ENCODE data around the gene APOB.

Gene APOB

DNA sequence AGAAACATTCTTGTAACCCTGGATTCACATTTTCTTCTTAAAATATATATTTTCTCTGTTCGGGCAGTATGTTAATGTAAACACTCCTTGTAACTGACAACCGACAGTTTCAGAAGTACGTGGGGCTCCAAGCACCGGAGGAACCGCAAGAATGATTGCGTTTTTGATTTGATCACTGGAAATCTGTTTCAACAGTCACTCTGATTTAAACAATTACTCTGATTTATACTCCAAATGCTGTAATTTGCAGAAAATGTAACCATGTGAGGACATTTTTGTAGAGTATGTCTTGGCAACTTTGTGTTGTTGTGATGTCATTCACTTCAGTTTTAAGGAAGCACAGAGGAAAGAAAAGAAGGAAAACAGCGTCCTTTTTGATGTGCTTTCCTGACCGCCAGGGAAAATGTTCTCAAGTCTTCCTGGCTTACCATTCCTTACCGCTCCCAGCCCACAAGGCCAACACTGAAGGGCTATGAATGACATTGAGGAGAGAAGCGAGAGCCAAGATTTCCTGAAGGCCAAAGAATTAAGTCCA is 77.7 kb downstream of the APOB start:
- Mint-ChIP-seq H3K36me3 (no peaks in the 10 kb centered on the region), H3K4me1 (no peaks in the 10 kb centered on the region), H3K4me3 (no peak overlapping the region), H3K27ac (no peak overlapping the region), H3K9me3 (no peaks in the 10 kb centered on the region), H3K27me3 (peaks cover 22% of the 10 kb centered on the region)
- ATAC-seq: no peak

DNA sequence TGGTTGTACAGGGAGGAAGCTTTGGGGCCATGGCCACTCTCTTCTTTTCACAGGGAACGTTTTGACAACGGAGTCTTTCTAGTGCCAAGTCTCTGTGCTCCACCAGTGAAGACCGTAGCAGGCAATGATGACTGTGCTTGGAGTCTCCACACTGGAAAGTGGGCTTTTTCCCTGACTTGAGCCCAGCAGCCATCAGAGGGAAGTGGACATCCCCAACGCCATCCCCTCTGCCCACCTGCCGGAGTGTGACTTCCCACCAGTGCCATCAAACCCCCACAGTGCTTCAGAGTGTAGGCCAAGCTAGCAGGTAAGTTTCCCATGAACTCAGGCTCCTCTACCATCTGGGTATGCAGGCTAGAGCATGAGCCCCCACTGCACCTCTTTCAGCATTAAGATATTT is 78.7 kb downstream of the APOB start:
- no peak for ATAC-seq
- no peak overlapping the region for H3K27ac Mint-ChIP-seq
- H3K4me3 Mint-ChIP-seq: no peak overlapping the region
- H3K4me1 Mint-ChIP-seq: no peaks in the 10 kb centered on the region
- no peaks in the 10 kb centered on the region for H3K36me3 Mint-ChIP-seq
- H3K9me3 Mint-ChIP-seq: no peaks in the 10 kb centered on the region
- H3K27me3 Mint-ChIP-seq: peaks cover 29% of the 10 kb centered on the region

DNA sequence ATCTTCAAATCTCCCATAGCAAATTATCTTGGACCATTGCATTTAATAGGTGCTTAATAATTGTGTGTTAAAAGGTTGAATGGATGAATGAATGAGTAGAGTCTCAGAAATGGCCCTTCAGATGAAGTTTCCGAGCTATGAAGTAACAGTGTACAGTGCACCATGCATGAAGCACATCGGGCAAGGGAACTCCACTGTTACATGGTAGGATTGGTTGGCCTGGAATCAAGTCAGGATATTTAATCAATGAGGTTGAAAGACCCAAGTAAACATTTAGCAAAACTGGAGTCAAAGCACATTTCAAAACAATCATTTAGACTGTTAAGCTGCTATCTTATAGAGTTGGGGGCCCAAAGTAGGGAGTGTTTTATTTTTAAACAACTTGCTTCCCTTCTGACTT is 80.0 kb downstream of the APOB start:
- H3K9me3 Mint-ChIP-seq: no peaks in the 10 kb centered on the region
- ATAC-seq: no peak
- peaks cover 29% of the 10 kb centered on the region for H3K27me3 Mint-ChIP-seq
- H3K36me3 Mint-ChIP-seq: no peaks in the 10 kb centered on the region
- H3K4me3 Mint-ChIP-seq: no peak overlapping the region
- no peak overlapping the region for H3K27ac Mint-ChIP-seq
- no peaks in the 10 kb centered on the region for H3K4me1 Mint-ChIP-seq

DNA sequence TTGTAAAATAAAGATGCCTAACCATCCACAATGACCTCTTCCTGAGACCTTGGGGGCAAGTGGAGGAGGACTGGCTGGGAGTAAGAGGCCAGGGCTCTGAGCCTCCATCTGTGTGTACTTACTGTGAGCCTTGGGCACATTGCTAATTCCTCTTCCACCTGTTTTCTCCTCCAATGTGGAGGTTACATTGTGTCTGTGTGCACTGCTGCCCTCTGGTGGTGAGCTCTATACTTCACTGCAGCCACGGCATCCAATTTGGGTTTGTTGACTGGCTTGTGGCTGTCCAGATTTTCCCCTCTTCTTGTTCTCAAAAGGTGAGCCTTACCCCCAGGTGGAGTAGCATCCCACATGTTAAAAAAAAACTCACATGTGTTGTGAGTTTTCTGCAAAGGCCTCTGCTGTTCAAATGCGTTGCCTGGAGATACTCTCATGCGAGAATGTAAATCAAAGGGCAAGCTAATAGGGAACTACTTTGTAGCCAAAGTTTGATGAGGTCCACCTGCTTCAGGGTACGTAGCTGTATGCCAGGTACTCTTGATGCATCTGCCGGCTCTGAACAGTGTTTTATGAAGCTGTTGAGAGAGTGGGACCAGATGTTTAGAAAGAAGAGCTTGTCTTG is 80.8 kb downstream of the APOB start:
- H3K27me3 Mint-ChIP-seq: peaks cover 22% of the 10 kb centered on the region
- no peaks in the 10 kb centered on the region for H3K4me1 Mint-ChIP-seq

DNA sequence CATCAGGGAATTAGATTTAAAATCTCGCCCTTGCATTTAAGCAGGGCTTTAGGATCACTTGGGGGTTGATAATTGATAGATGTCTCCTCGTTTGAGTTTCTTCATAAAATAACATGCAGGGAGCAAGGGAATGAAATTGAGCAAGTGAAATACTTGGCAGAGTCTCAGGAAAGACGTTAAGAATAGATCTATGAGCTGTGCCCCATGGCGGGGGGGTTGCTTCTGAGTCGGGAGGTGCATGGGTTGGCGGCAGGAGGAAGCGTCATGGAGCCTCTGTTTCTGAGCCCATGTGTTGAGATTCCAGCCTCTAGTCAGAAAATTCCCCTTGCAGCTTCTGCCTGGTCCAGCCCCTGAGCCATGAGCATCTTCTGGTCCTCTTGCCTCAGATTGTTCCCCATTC is 82.0 kb downstream of the APOB start:
- H3K4me3 Mint-ChIP-seq: no peak overlapping the region
- H3K9me3 Mint-ChIP-seq: no peaks in the 10 kb centered on the region
- no peaks in the 10 kb centered on the region for H3K36me3 Mint-ChIP-seq
- no peaks in the 10 kb centered on the region for H3K4me1 Mint-ChIP-seq
- ATAC-seq: no peak
- H3K27ac Mint-ChIP-seq: no peak overlapping the region
- peaks cover 21% of the 10 kb centered on the region for H3K27me3 Mint-ChIP-seq

More for the DNA sequence above, 80.8 kb downstream of the APOB start:
- peak; percentile 55 for ATAC-seq
- no peak overlapping the region for H3K27ac Mint-ChIP-seq
- H3K9me3 Mint-ChIP-seq: no peaks in the 10 kb centered on the region
- H3K4me3 Mint-ChIP-seq: no peak overlapping the region
- no peaks in the 10 kb centered on the region for H3K36me3 Mint-ChIP-seq

DNA sequence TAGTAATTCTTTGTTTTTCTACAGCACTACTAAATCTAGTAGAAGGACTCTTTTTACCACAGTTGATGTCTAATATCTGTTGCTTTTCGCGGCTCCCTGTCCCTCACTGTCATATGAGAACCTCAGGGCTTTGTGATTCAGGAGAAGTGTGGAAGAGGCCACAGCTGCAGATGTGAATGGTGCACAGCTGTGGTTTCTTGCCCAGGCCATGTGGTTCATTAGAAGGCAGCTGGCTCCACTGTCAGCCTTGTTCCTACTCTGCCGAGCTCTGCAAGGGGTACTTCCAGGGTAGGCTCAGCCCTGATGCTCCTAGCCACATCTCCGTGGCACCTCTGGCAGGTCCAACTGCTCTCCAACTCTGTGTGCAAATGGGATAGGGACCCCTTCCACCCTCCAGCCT is 83.9 kb downstream of the APOB start:
- Mint-ChIP-seq H3K9me3 (no peaks in the 10 kb centered on the region), H3K4me3 (no peak overlapping the region), H3K4me1 (no peaks in the 10 kb centered on the region), H3K36me3 (no peaks in the 10 kb centered on the region), H3K27ac (no peak overlapping the region), H3K27me3 (peaks cover 21% of the 10 kb centered on the region)
- ATAC-seq: no peak

DNA sequence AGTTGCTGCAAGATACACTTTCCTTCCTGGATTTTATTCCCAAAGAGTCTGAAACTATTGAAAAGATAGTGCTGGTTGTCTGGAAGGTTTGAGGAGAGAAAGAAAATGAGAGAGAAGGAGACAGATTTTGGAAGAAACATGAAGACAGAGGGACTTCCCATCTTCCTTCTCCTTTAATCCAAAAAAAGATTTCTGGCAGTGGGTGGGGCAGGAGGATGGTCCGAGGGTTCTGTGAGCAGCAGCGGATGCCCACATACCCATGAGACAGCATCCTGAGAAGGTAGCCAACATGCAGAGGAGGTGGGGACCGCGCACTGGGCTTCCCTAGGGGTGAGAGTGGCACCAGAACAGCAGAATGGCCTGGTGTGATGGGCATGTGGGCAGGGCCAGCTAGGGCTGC is 84.6 kb downstream of the APOB start:
- no peak overlapping the region for H3K27ac Mint-ChIP-seq

DNA sequence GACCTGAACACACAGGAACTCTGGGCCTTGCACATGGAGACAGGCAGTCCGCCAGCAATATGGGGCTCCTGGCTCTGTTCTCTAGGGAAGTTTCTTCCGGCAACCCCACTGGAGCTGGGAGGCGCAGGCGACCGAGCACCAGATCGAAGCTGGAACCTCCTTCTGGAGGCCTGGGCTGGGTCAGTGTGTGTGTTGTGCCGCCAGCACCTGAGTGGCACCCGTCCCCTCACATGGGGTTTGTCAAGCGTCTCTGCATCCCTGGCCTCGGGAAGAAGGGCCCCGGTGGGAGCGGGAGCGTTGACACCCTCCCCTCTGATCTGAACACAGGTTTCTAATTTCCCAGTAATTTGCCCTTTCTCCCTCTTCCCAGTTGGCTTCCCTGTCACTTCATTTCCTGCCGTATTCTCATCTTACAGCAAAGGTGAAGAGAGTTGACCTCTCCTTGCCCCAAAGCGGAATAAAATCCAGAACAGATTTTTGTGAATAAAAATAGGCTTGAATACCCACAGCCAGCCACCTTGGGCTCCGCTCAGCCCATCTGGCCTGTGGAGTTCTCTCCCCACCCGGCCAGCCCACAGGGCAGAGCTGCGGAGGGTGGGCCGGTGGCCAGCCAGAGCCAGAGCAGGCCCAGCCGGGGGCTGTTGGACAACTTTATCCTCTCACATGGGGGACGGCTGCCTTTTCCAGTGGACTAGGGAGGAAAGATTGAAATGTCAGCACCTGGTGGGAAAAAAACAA is 85.9 kb downstream of the APOB start:
- Mint-ChIP-seq H3K36me3 (no peaks in the 10 kb centered on the region), H3K27me3 (peaks cover 21% of the 10 kb centered on the region), H3K9me3 (no peaks in the 10 kb centered on the region), H3K4me3 (no peak overlapping the region), H3K27ac (no peak overlapping the region), H3K4me1 (no peaks in the 10 kb centered on the region)
- ATAC-seq: no peak

More for the DNA sequence above, 84.6 kb downstream of the APOB start:
- no peaks in the 10 kb centered on the region for H3K9me3 Mint-ChIP-seq
- no peaks in the 10 kb centered on the region for H3K36me3 Mint-ChIP-seq
- ATAC-seq: no peak
- no peaks in the 10 kb centered on the region for H3K4me1 Mint-ChIP-seq
- H3K4me3 Mint-ChIP-seq: no peak overlapping the region
- H3K27me3 Mint-ChIP-seq: peaks cover 21% of the 10 kb centered on the region

DNA sequence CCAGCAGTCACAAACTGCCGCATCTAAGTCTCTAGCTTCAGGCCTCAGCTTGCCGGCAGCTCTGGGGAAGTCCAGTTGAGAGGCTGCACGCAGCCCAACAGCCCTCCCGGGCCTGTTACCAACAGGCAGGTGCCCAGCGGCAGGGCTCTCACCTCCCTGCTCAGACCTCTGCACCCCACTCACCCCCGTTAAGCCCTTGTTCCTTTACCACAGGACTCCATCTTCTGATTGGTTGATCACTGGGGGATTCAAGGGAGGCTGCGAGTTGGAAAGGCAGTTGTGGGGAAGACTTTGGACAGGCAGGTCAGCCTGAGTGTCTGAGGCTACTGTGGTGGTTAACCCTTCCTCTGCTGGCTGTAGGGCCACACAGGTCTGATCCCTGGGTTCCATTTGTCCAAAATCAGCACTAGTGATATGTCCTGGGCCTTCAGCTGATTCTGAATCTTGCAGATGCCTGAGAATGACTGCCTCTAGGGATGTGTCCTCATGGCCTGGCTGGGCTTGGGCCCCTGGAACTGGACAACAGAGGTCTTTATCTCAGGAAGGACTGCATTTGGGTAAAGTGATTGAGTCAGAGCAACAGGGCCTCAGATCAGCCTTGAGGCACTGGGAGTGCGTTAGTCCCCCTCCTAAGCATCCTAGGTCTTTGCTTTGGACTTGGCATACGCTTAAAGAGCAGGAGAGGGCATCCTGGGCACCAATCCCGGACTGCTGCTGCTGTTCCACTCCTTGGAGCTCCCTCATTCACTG is 88.4 kb downstream of the APOB start:
- ATAC-seq: no peak

DNA sequence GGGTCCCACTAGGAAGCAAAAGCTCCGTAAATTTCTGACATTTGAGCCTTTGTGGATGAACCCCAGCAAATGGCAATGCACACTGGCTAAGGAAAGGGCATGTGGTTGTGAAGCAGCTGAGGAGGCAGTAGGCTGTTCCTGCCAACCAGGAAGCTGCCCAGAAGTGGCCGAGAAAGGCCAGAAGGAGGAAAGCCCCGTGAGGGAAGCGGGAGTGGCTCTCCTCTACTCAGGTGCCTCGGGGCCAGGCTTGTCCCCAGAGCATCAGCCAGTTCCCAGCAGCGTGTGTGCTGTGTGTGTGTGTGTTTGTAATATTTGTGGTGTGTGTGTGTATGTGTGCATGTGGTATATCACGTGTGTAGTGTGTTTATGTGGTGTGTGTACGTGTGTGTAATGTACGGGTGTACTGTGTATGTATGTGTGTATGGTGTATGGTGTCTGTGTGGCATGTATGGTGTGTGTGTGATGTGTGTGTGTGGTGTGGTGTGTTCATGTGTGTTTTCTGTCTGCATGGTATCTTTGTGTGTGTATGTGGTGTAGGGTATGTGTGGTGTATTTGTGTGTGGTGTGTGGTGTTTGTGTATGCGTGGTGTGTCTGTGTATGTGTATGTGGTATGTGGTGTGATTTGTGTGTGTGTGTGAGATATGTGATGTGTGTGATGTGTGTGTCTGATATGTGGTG is 90.6 kb downstream of the APOB start:
- H3K4me3 Mint-ChIP-seq: no peak overlapping the region
- no peaks in the 10 kb centered on the region for H3K9me3 Mint-ChIP-seq
- H3K27me3 Mint-ChIP-seq: no peaks in the 10 kb centered on the region

More for the DNA sequence above, 88.4 kb downstream of the APOB start:
- Mint-ChIP-seq H3K4me3 (no peak overlapping the region), H3K9me3 (no peaks in the 10 kb centered on the region), H3K4me1 (no peaks in the 10 kb centered on the region), H3K36me3 (no peaks in the 10 kb centered on the region), H3K27ac (no peak overlapping the region), H3K27me3 (peaks cover under 1% of the 10 kb centered on the region)

More for the DNA sequence above, 90.6 kb downstream of the APOB start:
- Mint-ChIP-seq H3K27ac (no peak overlapping the region), H3K36me3 (no peaks in the 10 kb centered on the region), H3K4me1 (no peaks in the 10 kb centered on the region)
- ATAC-seq: no peak

Data from stimulated activated memory B cell treated with anti-CD40 and anti-IgM and Interleukin-4, amounts not matched to agents 10 μg/mL and 1 μg/mL and 100 μg/mL, for 72 hours (primary cell).